WTC11 (cell line): Measurements from ENCODE around the gene THEMIS2. TPM values are rescaled to one million over a fixed set of nuclear protein-coding genes. Genes with fewer than 3 reads are reported as not detected.
A peak's percentile ranks its signal among the peaks of the same experiment; 100 is the strongest.

Source experiments
- ATAC-seq: fragments of 200-7000 bp; cut with Tn5 transposase; 2 replicates; pipeline ENCODE4 v1.10.0; 2021; ENCODE audit warnings: mild to moderate bottlenecking, moderate library complexity
- CTCF ChIA-PET: fragments of 300-600 bp; sonication (Branson Sonifier 250); formaldehyde crosslinking; loops from one replicate; lab custom pipeline; 2021; ENCODE audit warnings: antibody characterized with exemption; lab: Charles Lee
- POLR2A ChIA-PET: fragments of 350-600 bp; sonication (Branson Sonifier 250); formaldehyde crosslinking; loops from one replicate; lab custom pipeline; 2021; ENCODE audit warnings: antibody characterized with exemption; lab: Charles Lee
- DNase-seq: peaks from one replicate; pipeline ENCODE4 v3.0.0; 2021; ENCODE audit warnings: low spot score
- H3K27ac Mint-ChIP-seq: 2 replicates; pipeline ENCODE4 v1.8.0; 2021; ENCODE audit warnings: mixed read lengths
- H3K27me3 Mint-ChIP-seq: 2 replicates; pipeline ENCODE4 v1.8.0; 2021; ENCODE audit warnings: low read depth, mild to moderate bottlenecking, moderate library complexity, mixed read lengths
- H3K36me3 Mint-ChIP-seq: 2 replicates; pipeline ENCODE4 v1.8.0; 2021; ENCODE audit warnings: mixed read lengths
- H3K4me1 Mint-ChIP-seq: 2 replicates; pipeline ENCODE4 v1.8.0; 2022; ENCODE audit warnings: mixed read lengths
- H3K4me3 Mint-ChIP-seq: 2 replicates; pipeline ENCODE4 v1.8.0; 2021; ENCODE audit warnings: mild to moderate bottlenecking, moderate library complexity, mixed read lengths
- H3K9me3 Mint-ChIP-seq: 2 replicates; pipeline ENCODE4 v1.8.0; 2021; ENCODE audit warnings: mixed read lengths
- CREB1 ChIP-seq: sonication (generic); formaldehyde crosslinking; IDR thresholded peaks from 2 replicates; pipeline ENCODE4 v1.8.0; 2023; ENCODE audit warnings: mild to moderate bottlenecking, missing genetic modification reagents
- CREM ChIP-seq: sonication (generic); formaldehyde crosslinking; IDR thresholded peaks from 2 replicates; pipeline ENCODE4 v1.8.1; 2022; ENCODE audit warnings: mild to moderate bottlenecking, missing genetic modification reagents, moderate library complexity
- CTCF ChIP-seq: fragments of 200-600 bp; IDR thresholded peaks from 2 replicates; pipeline ENCODE4 v1.8.0; 2022; ENCODE audit warnings: antibody characterized with exemption
- FOXP1 ChIP-seq: sonication (generic); formaldehyde crosslinking; IDR thresholded peaks from 2 replicates; pipeline ENCODE4 v1.8.0; 2022; ENCODE audit warnings: missing genetic modification reagents, mild to moderate bottlenecking, moderate library complexity, borderline replicate concordance
- IRF2 ChIP-seq: sonication (generic); formaldehyde crosslinking; IDR thresholded peaks from 2 replicates; pipeline ENCODE4 v1.8.0; 2022; ENCODE audit warnings: low read depth, missing genetic modification reagents, borderline replicate concordance
- JUN ChIP-seq: sonication (generic); formaldehyde crosslinking; IDR thresholded peaks from 2 replicates; pipeline ENCODE4 v1.8.0; 2023; ENCODE audit warnings: mild to moderate bottlenecking, missing genetic modification reagents
- MLX ChIP-seq: sonication (generic); formaldehyde crosslinking; IDR thresholded peaks from 2 replicates; pipeline ENCODE4 v1.8.1; 2023; ENCODE audit warnings: mild to moderate bottlenecking, missing genetic modification reagents, moderate library complexity
- MXD4 ChIP-seq: fragments of 250-450 bp; sonication (Bioruptor Pico); IDR thresholded peaks from 2 replicates; pipeline ENCODE4 v1.8.0; 2021; ENCODE audit warnings: mild to moderate bottlenecking, moderate library complexity, borderline replicate concordance
- NR2C2 ChIP-seq: sonication (generic); formaldehyde crosslinking; IDR thresholded peaks from 2 replicates; pipeline ENCODE4 v1.8.0; 2022; ENCODE audit warnings: mild to moderate bottlenecking, missing genetic modification reagents
- NR3C1 ChIP-seq: sonication (generic); formaldehyde crosslinking; conservative IDR thresholded peaks from 2 replicates; pipeline ENCODE4 v1.8.1; 2023; ENCODE audit warnings: low read depth, mild to moderate bottlenecking, missing genetic modification reagents
- RELA ChIP-seq: sonication (generic); formaldehyde crosslinking; IDR thresholded peaks from 2 replicates; pipeline ENCODE4 v1.8.1; 2022; ENCODE audit warnings: missing genetic modification reagents, mild to moderate bottlenecking, borderline replicate concordance
- TCF7 ChIP-seq: sonication (generic); formaldehyde crosslinking; IDR thresholded peaks from 2 replicates; pipeline ENCODE4 v1.8.0; 2022; ENCODE audit warnings: mild to moderate bottlenecking, low read depth, missing genetic modification reagents, moderate library complexity
- TEAD4 ChIP-seq: sonication (generic); formaldehyde crosslinking; IDR thresholded peaks from 2 replicates; pipeline ENCODE4 v1.8.0; 2022; ENCODE audit warnings: mild to moderate bottlenecking, missing genetic modification reagents
- ZNF138 ChIP-seq: sonication (generic); formaldehyde crosslinking; conservative IDR thresholded peaks from 2 replicates; pipeline ENCODE4 v1.8.1; 2022; ENCODE audit warnings: mild to moderate bottlenecking, moderate library complexity, missing genetic modification reagents
- ZNF232 ChIP-seq: sonication (generic); formaldehyde crosslinking; IDR thresholded peaks from 2 replicates; pipeline ENCODE4 v1.8.0; 2022; ENCODE audit warnings: mild to moderate bottlenecking, missing genetic modification reagents
- ZNF396 ChIP-seq: fragments of 250-450 bp; sonication (Bioruptor Pico); IDR thresholded peaks from 2 replicates; pipeline ENCODE4 v1.8.0; 2021; ENCODE audit warnings: mild to moderate bottlenecking, moderate library complexity, borderline replicate concordance
- ZNF416 ChIP-seq: fragments of 250-450 bp; sonication (Bioruptor Pico); IDR thresholded peaks from 2 replicates; pipeline ENCODE4 v1.9.0; 2021; ENCODE audit warnings: mild to moderate bottlenecking, inconsistent platforms
- ZSCAN18 ChIP-seq: fragments of 250-450 bp; sonication (Bioruptor Pico); IDR thresholded peaks from 2 replicates; pipeline ENCODE4 v2.1.2; 2022; ENCODE audit warnings: mild to moderate bottlenecking, moderate library complexity
- total RNA-seq: library from RNA; stranded (reverse); gene quantifications from 3 replicates; pipeline ENCODE4 v1.2.3, GENCODE V29; 2021
- TF ChIP-seq, protein P1 (sequence below): fragments of 250-450 bp; sonication (Bioruptor Pico); IDR thresholded peaks from 2 replicates; pipeline ENCODE4 v1.9.0; 2021; ENCODE audit warnings: mild to moderate bottlenecking, borderline replicate concordance
- TF ChIP-seq, protein P2 (sequence below): sonication (generic); formaldehyde crosslinking; IDR thresholded peaks from 2 replicates; pipeline ENCODE4 v1.8.1; 2022; ENCODE audit warnings: mild to moderate bottlenecking, missing genetic modification reagents, moderate library complexity, borderline replicate concordance
- TF ChIP-seq, protein P3 (sequence below): sonication (generic); formaldehyde crosslinking; IDR thresholded peaks from 2 replicates; pipeline ENCODE4 v1.8.0; 2022; ENCODE audit warnings: mild to moderate bottlenecking, missing genetic modification reagents

THEMIS2 gene
- total RNA-seq, 1 experiment from 2014 or later, result 12.7 TPM

GRCh38 chr1:27879374-27880082, 7.2 kb downstream of the THEMIS2 start:
- Mint-ChIP-seq H3K27ac (peak overlapping the region; percentile 28; the same call in 1 of the 2 replicates), H3K27me3 (no peaks in the 10 kb centered on the region), H3K4me3 (no peak overlapping the region), H3K4me1 (no peaks in the 10 kb centered on the region), H3K36me3 (0 out of 2 replicates have a peak, but pooled peaks cover 3% of the 10 kb centered on the region), H3K9me3 (no peaks in the 10 kb centered on the region)
- no peak for TF ChIP-seq TEAD4 (CRISPR knock-in tag)
- TF ChIP-seq, protein P1, sequence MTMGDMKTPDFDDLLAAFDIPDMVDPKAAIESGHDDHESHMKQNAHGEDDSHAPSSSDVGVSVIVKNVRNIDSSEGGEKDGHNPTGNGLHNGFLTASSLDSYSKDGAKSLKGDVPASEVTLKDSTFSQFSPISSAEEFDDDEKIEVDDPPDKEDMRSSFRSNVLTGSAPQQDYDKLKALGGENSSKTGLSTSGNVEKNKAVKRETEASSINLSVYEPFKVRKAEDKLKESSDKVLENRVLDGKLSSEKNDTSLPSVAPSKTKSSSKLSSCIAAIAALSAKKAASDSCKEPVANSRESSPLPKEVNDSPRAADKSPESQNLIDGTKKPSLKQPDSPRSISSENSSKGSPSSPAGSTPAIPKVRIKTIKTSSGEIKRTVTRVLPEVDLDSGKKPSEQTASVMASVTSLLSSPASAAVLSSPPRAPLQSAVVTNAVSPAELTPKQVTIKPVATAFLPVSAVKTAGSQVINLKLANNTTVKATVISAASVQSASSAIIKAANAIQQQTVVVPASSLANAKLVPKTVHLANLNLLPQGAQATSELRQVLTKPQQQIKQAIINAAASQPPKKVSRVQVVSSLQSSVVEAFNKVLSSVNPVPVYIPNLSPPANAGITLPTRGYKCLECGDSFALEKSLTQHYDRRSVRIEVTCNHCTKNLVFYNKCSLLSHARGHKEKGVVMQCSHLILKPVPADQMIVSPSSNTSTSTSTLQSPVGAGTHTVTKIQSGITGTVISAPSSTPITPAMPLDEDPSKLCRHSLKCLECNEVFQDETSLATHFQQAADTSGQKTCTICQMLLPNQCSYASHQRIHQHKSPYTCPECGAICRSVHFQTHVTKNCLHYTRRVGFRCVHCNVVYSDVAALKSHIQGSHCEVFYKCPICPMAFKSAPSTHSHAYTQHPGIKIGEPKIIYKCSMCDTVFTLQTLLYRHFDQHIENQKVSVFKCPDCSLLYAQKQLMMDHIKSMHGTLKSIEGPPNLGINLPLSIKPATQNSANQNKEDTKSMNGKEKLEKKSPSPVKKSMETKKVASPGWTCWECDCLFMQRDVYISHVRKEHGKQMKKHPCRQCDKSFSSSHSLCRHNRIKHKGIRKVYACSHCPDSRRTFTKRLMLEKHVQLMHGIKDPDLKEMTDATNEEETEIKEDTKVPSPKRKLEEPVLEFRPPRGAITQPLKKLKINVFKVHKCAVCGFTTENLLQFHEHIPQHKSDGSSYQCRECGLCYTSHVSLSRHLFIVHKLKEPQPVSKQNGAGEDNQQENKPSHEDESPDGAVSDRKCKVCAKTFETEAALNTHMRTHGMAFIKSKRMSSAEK (CRISPR knock-in tag), result no peak
- TF ChIP-seq, protein P2, sequence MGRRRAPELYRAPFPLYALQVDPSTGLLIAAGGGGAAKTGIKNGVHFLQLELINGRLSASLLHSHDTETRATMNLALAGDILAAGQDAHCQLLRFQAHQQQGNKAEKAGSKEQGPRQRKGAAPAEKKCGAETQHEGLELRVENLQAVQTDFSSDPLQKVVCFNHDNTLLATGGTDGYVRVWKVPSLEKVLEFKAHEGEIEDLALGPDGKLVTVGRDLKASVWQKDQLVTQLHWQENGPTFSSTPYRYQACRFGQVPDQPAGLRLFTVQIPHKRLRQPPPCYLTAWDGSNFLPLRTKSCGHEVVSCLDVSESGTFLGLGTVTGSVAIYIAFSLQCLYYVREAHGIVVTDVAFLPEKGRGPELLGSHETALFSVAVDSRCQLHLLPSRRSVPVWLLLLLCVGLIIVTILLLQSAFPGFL (CRISPR knock-in tag), result no peak
- no peak for TF ChIP-seq TCF7 (CRISPR knock-in tag)
- TF ChIP-seq ZNF232, result no peak
- no peak for TF ChIP-seq CREB1
- no peak for TF ChIP-seq ZNF138 (CRISPR knock-in tag)
- TF ChIP-seq CREM, result no peak
- no peak for TF ChIP-seq ZSCAN18 (CRISPR knock-in tag)
- no peak for TF ChIP-seq ZNF416 (CRISPR knock-in tag)
- TF ChIP-seq IRF2, result no peak
- CTCF ChIA-PET, result no interaction called here
- POLR2A ChIA-PET, result no interaction called here
- DNase-seq (no peak), ATAC-seq (no peak)

GRCh38 chr1:27882543-27882903, 10.2 kb downstream of the THEMIS2 start:
- DNase-seq, result no peak
- Mint-ChIP-seq H3K9me3 (no peaks in the 10 kb centered on the region), H3K4me1 (no peaks in the 10 kb centered on the region), H3K27me3 (no peaks in the 10 kb centered on the region), H3K27ac (no peak overlapping the region), H3K36me3 (peaks cover 11% of the 10 kb centered on the region; the same call in 1 of the 2 replicates), H3K4me3 (no peak overlapping the region)
- CTCF ChIA-PET, result no interaction called here
- no peak for TF ChIP-seq NR2C2 (CRISPR knock-in tag)
- TF ChIP-seq MXD4, result no peak
- TF ChIP-seq, all 79 proteins: peak for 0
- no peak for ATAC-seq
- POLR2A ChIA-PET, result no interaction called here

GRCh38 chr1:27883536-27883935, 11.2 kb downstream of the THEMIS2 start:
- ATAC-seq (no peak), DNase-seq (no peak)
- POLR2A ChIA-PET, result no interaction called here
- Mint-ChIP-seq H3K27ac (peak overlapping the region; percentile 10; the same call in 1 of the 2 replicates), H3K4me3 (no peak overlapping the region)
- TF ChIP-seq, protein P3, sequence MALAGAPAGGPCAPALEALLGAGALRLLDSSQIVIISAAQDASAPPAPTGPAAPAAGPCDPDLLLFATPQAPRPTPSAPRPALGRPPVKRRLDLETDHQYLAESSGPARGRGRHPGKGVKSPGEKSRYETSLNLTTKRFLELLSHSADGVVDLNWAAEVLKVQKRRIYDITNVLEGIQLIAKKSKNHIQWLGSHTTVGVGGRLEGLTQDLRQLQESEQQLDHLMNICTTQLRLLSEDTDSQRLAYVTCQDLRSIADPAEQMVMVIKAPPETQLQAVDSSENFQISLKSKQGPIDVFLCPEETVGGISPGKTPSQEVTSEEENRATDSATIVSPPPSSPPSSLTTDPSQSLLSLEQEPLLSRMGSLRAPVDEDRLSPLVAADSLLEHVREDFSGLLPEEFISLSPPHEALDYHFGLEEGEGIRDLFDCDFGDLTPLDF, result no peak
- TF ChIP-seq NR3C1 (CRISPR knock-in tag) (no peak), ZNF416 (CRISPR knock-in tag) (no peak), MLX (no peak), FOXP1 (CRISPR knock-in tag) (no peak), RELA (no peak), ZNF396 (CRISPR knock-in tag) (no peak), JUN (no peak), CTCF (no peak)
- TF ChIP-seq, all 79 proteins: peak for 0
- CTCF ChIA-PET, result interaction anchor here (1.0 kb wide), 1 partner anchor 26 kb away, joined by 6 read pairs; no protein-coding TSS in a partner anchor
- Mint-ChIP-seq H3K27me3 (no peaks in the 10 kb centered on the region), H3K9me3 (no peaks in the 10 kb centered on the region), H3K4me1 (no peaks in the 10 kb centered on the region), H3K36me3 (peaks cover 12% of the 10 kb centered on the region; the same call in 1 of the 2 replicates)
